HepG2 (cell line): ENCODE results near the gene RHBG. TPM values are rescaled to one million over a fixed set of nuclear protein-coding genes. Genes with fewer than 3 reads are reported as not detected.

Experiments
- AHR ChIP-seq: IDR thresholded peaks from 2 replicates; pipeline ENCODE4 v1.6.1; 2018; ENCODE audit warnings: missing genetic modification reagents, missing compliant biosample characterization
- DNMT3B ChIP-seq: conservative IDR thresholded peaks from 2 replicates; pipeline ENCODE4 v1.6.1; 2016; ENCODE audit warnings: missing biosample characterization, control low read depth
- HES4 ChIP-seq: sonication (generic); formaldehyde crosslinking; IDR thresholded peaks from 2 replicates; pipeline ENCODE4 v1.9.0; 2021; ENCODE audit warnings: mild to moderate bottlenecking, missing genetic modification reagents, borderline replicate concordance
- NFIC ChIP-seq: IDR thresholded peaks from 2 replicates; pipeline ENCODE4 v1.6.1; 2012; ENCODE audit warnings: mild to moderate bottlenecking, low read length, inconsistent platforms
- NR2F1 ChIP-seq, 2 experiments: fragments of 450-650 bp in 1 of 2; formaldehyde crosslinking in 1 of 2; IDR thresholded peaks; 2 replicates each; pipeline versions ENCODE4 v1.5.0 to v1.6.1; 2016 to 2020; ENCODE audit warnings: mild to moderate bottlenecking in 1 of 2, missing compliant biosample characterization in 1 of 2, missing genetic modification reagents in 1 of 2, moderate library complexity in 1 of 2
- RCOR2 ChIP-seq: IDR thresholded peaks from 2 replicates; pipeline ENCODE4 v1.6.1; 2016; ENCODE audit warnings: missing biosample characterization, missing genetic modification reagents
- RELA ChIP-seq: sonication (generic); formaldehyde crosslinking; IDR thresholded peaks from 2 replicates; pipeline ENCODE4 v1.4.0; 2020; ENCODE audit warnings: missing genetic modification reagents
- SIX1 ChIP-seq: sonication (generic); formaldehyde crosslinking; IDR thresholded peaks from 2 replicates; pipeline ENCODE4 v1.4.0; 2020; ENCODE audit warnings: missing genetic modification reagents, borderline replicate concordance
- THAP11 ChIP-seq: IDR thresholded peaks from 2 replicates; pipeline ENCODE4 v1.6.1; 2016; ENCODE audit warnings: missing biosample characterization, missing genetic modification reagents
- THYN1 ChIP-seq: sonication (generic); formaldehyde crosslinking; IDR thresholded peaks from 2 replicates; pipeline ENCODE4 v1.8.1; 2023; ENCODE audit warnings: low read depth, mild to moderate bottlenecking, moderate library complexity, missing genetic modification reagents, borderline replicate concordance
- TRIM24 ChIP-seq: sonication (generic); formaldehyde crosslinking; IDR thresholded peaks from 2 replicates; pipeline ENCODE4 v1.8.0; 2022; ENCODE audit warnings: mild to moderate bottlenecking, missing genetic modification reagents
- ZNF12 ChIP-seq: sonication (generic); formaldehyde crosslinking; IDR thresholded peaks from 2 replicates; pipeline ENCODE4 v1.5.0; 2020; ENCODE audit warnings: missing genetic modification reagents
- ZNF230 ChIP-seq: sonication (generic); formaldehyde crosslinking; IDR thresholded peaks from 2 replicates; pipeline ENCODE4 v1.4.0; 2020; ENCODE audit warnings: mild to moderate bottlenecking, missing genetic modification reagents
- ZNF329 ChIP-seq: sonication (generic); formaldehyde crosslinking; IDR thresholded peaks from 2 replicates; pipeline ENCODE4 v1.9.0; 2021; ENCODE audit warnings: low read depth, mild to moderate bottlenecking, missing genetic modification reagents
- ZNF496 ChIP-seq: sonication (generic); formaldehyde crosslinking; IDR thresholded peaks from 2 replicates; pipeline ENCODE4 v1.8.1; 2023; ENCODE audit warnings: mild to moderate bottlenecking, moderate library complexity, missing genetic modification reagents; ENCODE audit not compliant: insufficient replicate concordance
- ZNF720 ChIP-seq: sonication (generic); formaldehyde crosslinking; IDR thresholded peaks from 2 replicates; pipeline ENCODE4 v1.4.0; 2020; ENCODE audit warnings: missing genetic modification reagents
- ZNF776 ChIP-seq: sonication (generic); formaldehyde crosslinking; IDR thresholded peaks from 2 replicates; pipeline ENCODE4 v1.4.0; 2020; ENCODE audit warnings: mild to moderate bottlenecking, missing genetic modification reagents
- polyA plus RNA-seq, 8 experiments: library from polyadenylated mRNA; depleted of rRNA in 3 of 8; stranded (reverse) in 7 of 8; unstranded in 1 of 8; fragments of >200 nt; fragmentation: Illumina TruSeq in 4 of 8; extraction: Trizol in 4 of 8; gene quantifications; 2 replicates each; pipeline versions ENCODE4 v1.2.1 to v1.2.3, GENCODE V29; 2011 to 2016; ENCODE audit warnings: low read depth in 4 of 8, missing spikeins in 1 of 8, mixed read lengths in 1 of 8; ENCODE audit not compliant: insufficient read depth in 1 of 8
- total RNA-seq, 5 experiments: library from RNA; depleted of rRNA; stranded (reverse); fragments of >200 nt; fragmentation: Illumina TruSeq; extraction: Trizol; gene quantifications; 2 replicates each; pipeline ENCODE4 v1.2.3, GENCODE V29; 2016; ENCODE audit warnings: low read depth in 1 of 5
- TF ChIP-seq, protein P1 (sequence below): sonication (generic); formaldehyde crosslinking; IDR thresholded peaks from 2 replicates; pipeline ENCODE4 v1.8.0; 2022; ENCODE audit warnings: mild to moderate bottlenecking, missing genetic modification reagents, borderline replicate concordance
- TF ChIP-seq, protein P2 (sequence below): sonication (generic); formaldehyde crosslinking; IDR thresholded peaks from 2 replicates; pipeline ENCODE4 v1.4.0; 2020; ENCODE audit warnings: missing genetic modification reagents
- TF ChIP-seq, protein P3 (sequence below): sonication (generic); formaldehyde crosslinking; IDR thresholded peaks from 2 replicates; pipeline ENCODE4 v1.4.0; 2020; ENCODE audit warnings: mild to moderate bottlenecking, missing genetic modification reagents
- TF ChIP-seq, protein P4 (sequence below): sonication (generic); formaldehyde crosslinking; IDR thresholded peaks from 2 replicates; pipeline ENCODE4 v1.8.0; 2022; ENCODE audit warnings: missing genetic modification reagents, low read depth, mild to moderate bottlenecking, borderline replicate concordance

The RHBG gene
- total and polyA plus RNA-seq, 2 of the 13 experiments (the other 11 are each of a cell fraction or from before 2014, with no cell fraction given): 61.8 to 73.5 TPM

DNA sequence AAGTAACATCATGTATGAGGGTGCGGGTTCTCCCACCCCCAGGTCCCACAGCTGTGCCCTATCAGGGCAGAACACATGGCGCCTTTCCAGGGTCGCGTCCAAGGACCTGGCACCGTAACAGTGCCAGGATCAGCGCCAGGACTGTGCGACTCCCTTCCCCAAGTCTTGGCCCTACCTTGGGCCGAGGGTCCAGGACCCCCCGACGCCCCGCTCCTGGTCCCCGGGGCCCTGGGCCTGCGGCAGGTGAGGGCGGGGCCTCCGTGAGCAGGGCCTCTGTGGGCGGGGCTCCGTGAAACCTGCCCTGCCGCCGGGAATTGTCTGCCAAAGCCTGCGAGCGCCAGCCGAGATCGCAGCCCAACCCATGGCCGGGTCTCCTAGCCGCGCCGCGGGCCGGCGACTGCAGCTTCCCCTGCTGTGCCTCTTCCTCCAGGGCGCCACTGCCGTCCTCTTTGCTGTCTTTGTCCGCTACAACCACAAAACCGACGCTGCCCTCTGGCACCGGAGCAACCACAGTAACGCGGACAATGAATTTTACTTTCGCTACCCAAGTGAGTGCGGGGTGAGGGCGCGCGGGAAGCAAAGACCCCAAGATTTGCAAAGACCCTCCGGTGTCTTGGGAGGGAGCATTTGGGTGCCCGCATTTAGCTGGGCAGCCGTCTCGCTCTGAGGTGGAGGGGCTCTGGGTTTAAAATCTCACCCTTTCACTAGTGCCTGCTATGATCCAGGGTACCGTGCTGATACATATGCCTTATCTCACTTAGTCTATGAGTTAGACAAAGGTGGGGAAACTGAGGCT lies at the start of gene RHBG (continued):
- TF ChIP-seq ZNF720 (CRISPR knock-in tag) (no peak), HES4 (CRISPR knock-in tag) (no peak), DNMT3B (no peak), THAP11 (CRISPR knock-in tag) (peak; percentile 33; the same call in 1 of the 2 replicates), TRIM24 (CRISPR knock-in tag) (no peak), ZNF12 (CRISPR knock-in tag) (peak; percentile 41; the same call in 1 of the 2 replicates), AHR (0 out of 2 replicates have a peak, but pooled peaks have one; percentile 27), RELA (no peak), SIX1 (CRISPR knock-in tag) (no peak), ZNF496 (CRISPR knock-in tag) (no peak), RCOR2 (CRISPR knock-in tag) (no peak), NR2F1 (CRISPR knock-in tag; IDR thresholded peaks at IDR 0.05) (no peak), ZNF329 (peak; percentile 65; the same call in 1 of the 2 replicates), ZNF776 (CRISPR knock-in tag) (no peak), THYN1 (no peak), ZNF230 (0 out of 2 replicates have a peak, but pooled peaks have one; percentile 16), NFIC (no peak)
- TF ChIP-seq, protein P1, sequence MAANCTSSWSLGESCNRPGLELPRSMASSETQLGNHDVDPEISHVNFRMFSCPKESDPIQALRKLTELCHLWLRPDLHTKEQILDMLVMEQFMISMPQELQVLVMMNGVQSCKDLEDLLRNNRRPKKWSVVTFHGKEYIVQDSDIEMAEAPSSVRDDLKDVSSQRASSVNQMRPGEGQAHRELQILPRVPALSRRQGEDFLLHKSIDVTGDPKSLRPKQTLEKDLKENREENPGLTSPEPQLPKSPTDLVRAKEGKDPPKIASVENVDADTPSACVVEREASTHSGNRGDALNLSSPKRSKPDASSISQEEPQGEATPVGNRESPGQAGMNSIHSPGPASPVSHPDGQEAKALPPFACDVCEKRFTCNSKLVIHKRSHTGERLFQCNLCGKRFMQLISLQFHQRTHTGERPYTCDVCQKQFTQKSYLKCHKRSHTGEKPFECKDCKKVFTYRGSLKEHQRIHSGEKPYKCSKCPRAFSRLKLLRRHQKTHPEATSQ (CRISPR knock-in tag): no peak
- TF ChIP-seq, protein P2, sequence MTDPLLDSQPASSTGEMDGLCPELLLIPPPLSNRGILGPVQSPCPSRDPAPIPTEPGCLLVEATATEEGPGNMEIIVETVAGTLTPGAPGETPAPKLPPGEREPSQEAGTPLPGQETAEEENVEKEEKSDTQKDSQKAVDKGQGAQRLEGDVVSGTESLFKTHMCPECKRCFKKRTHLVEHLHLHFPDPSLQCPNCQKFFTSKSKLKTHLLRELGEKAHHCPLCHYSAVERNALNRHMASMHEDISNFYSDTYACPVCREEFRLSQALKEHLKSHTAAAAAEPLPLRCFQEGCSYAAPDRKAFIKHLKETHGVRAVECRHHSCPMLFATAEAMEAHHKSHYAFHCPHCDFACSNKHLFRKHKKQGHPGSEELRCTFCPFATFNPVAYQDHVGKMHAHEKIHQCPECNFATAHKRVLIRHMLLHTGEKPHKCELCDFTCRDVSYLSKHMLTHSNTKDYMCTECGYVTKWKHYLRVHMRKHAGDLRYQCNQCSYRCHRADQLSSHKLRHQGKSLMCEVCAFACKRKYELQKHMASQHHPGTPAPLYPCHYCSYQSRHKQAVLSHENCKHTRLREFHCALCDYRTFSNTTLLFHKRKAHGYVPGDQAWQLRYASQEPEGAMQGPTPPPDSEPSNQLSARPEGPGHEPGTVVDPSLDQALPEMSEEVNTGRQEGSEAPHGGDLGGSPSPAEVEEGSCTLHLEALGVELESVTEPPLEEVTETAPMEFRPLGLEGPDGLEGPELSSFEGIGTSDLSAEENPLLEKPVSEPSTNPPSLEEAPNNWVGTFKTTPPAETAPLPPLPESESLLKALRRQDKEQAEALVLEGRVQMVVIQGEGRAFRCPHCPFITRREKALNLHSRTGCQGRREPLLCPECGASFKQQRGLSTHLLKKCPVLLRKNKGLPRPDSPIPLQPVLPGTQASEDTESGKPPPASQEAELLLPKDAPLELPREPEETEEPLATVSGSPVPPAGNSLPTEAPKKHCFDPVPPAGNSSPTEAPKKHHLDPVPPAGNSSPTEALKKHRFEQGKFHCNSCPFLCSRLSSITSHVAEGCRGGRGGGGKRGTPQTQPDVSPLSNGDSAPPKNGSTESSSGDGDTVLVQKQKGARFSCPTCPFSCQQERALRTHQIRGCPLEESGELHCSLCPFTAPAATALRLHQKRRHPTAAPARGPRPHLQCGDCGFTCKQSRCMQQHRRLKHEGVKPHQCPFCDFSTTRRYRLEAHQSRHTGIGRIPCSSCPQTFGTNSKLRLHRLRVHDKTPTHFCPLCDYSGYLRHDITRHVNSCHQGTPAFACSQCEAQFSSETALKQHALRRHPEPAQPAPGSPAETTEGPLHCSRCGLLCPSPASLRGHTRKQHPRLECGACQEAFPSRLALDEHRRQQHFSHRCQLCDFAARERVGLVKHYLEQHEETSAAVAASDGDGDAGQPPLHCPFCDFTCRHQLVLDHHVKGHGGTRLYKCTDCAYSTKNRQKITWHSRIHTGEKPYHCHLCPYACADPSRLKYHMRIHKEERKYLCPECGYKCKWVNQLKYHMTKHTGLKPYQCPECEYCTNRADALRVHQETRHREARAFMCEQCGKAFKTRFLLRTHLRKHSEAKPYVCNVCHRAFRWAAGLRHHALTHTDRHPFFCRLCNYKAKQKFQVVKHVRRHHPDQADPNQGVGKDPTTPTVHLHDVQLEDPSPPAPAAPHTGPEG: no peak
- TF ChIP-seq, protein P3, sequence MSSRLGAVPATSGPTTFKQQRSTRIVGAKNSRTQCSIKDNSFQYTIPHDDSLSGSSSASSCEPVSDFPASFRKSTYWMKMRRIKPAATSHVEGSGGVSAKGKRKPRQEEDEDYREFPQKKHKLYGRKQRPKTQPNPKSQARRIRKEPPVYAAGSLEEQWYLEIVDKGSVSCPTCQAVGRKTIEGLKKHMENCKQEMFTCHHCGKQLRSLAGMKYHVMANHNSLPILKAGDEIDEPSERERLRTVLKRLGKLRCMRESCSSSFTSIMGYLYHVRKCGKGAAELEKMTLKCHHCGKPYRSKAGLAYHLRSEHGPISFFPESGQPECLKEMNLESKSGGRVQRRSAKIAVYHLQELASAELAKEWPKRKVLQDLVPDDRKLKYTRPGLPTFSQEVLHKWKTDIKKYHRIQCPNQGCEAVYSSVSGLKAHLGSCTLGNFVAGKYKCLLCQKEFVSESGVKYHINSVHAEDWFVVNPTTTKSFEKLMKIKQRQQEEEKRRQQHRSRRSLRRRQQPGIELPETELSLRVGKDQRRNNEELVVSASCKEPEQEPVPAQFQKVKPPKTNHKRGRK (CRISPR knock-in tag): no peak
- TF ChIP-seq, protein P4, sequence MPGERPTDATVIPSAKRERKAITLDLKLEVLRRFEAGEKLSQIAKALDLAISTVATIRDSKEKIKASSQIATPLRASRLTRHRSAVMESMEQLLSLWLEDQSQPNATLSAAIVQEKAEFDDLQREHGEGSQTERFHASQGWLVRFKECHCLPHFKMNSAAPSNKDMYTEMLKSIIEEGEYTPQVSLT (CRISPR knock-in tag): no peak; the same call in 1 of the 2 replicates
